Ovary (tissue), 9 donors: ENCODE measurements around the gene SKIC8. TPM values are rescaled to one million over a fixed set of nuclear protein-coding genes. Genes with fewer than 3 reads are reported as not detected.

Experiments used
- DNase-seq, 5 donors: peaks; one replicate each; pipeline ENCODE4 v3.0.0-alpha.2; 2019 to 2020
- H3K27ac ChIP-seq, 2 donors: fragments of 200-600 bp; one replicate each; pipeline versions ENCODE4 v1.5.1 to v1.8.0; 2019 to 2022
- H3K27me3 ChIP-seq: fragments of 200-600 bp; one replicate; pipeline ENCODE4 v1.8.0; 2022
- H3K36me3 ChIP-seq: fragments of 200-600 bp; sonication (generic); one replicate; pipeline ENCODE4 v1.5.1; 2019
- H3K4me1 ChIP-seq: one replicate; pipeline ENCODE4 v1.8.1; 2013; ENCODE audit warnings: mild to moderate bottlenecking, moderate library complexity; ENCODE audit not compliant: insufficient read depth
- H3K4me3 ChIP-seq: fragments of 200-600 bp; sonication (generic); one replicate; pipeline ENCODE4 v1.5.1; 2017
- H3K9me3 ChIP-seq, 2 donors: fragments of 200-600 bp in 1 of 2; sonication (generic) in 1 of 2; one replicate each; pipeline versions ENCODE4 v1.5.1 to v1.8.1; 2013 to 2019; ENCODE audit warnings: mild to moderate bottlenecking in 1 of 2, moderate library complexity in 1 of 2
- EP300 ChIP-seq: sonication (generic); formaldehyde crosslinking; IDR thresholded peaks from one replicate; pipeline ENCODE4 v1.6.1; 2017; ENCODE audit warnings: antibody characterized with exemption
- POLR2A ChIP-seq: fragments of 450-650 bp; IDR thresholded peaks from one replicate; pipeline ENCODE4 v1.6.1; 2017; ENCODE audit warnings: antibody characterized with exemption, mild to moderate bottlenecking, moderate library complexity
- WGBS, 3 donors: extraction: QIAGEN DNeasy Blood & Tissue Kit in 1 of 3; methylation state at CpG; one replicate each; pipeline versions ENCODE4 v1.1.5 to v1.1.7; 2013 to 2017; 5-methylcytosine and 5-hydroxymethylcytosine counted together
- intact Hi-C, 4 donors: fragments of 100-400 bp; cut with DNase I; formaldehyde crosslinking; loops; one replicate each; pipeline versions ENCODE4 v1.11.0 to v1.15.1; 2022 to 2023
- polyA plus RNA-seq, 2 donors: library from polyadenylated mRNA; stranded (reverse); fragments of 200-250 nt in 1 of 2; fragments of 350-450 nt in 1 of 2; fragmentation: Illumina TruSeq in 1 of 2; extraction: RNeasy Lipid Tissue Mini Kit (QIAGEN cat#74804) in 1 of 2; gene quantifications; one replicate each; pipeline ENCODE4 v1.2.3, GENCODE V29; 2013 to 2014
- total RNA-seq, 7 donors: library from RNA; depleted of rRNA in 2 of 7; stranded (reverse); fragments of >200 nt in 2 of 7; fragmentation: NEBNext Ultra II Directional in 3 of 7; extraction: Animal tissue kit (Norgen Biotek cat#: 25700) in 3 of 7; gene quantifications; one replicate each; pipeline versions ENCODE4 v1.1.0 to v1.2.4, GENCODE V29; 2016 to 2023
- TF ChIP-seq, protein P1 (sequence below), 3 donors: fragments of 450-650 bp in 2 of 3; fragments of 200-600 bp in 1 of 3; IDR thresholded peaks; one replicate each; pipeline versions ENCODE4 v1.5.1 to v1.8.0; 2016 to 2022; ENCODE audit warnings: antibody characterized with exemption in 3 of 3, mild to moderate bottlenecking in 1 of 3
- donor health status: DM: no; HTN: no; CAD: no; lungs with moderate emphysema.
- donor health status: DM: no; HTN: no; CAD: no.
- donor health status: Bipolar disorder and iron deficiency.
- donor health status: DM: yes; HTN: yes; CAD: no.
- donor health status: DM: no; HTN: no; CAD: no.
- donor health status: DM: yes; HTN: yes; CAD: no.

SKIC8 gene
- total and polyA plus RNA-seq, 9 donors, result 38.1 to 63.5 (median 50.8) TPM

- Histone ChIP-seq H3K36me3 (no peaks in the 10 kb centered on the region), H3K27me3 (no peaks in the 10 kb centered on the region), H3K4me1 (no peaks in the 10 kb centered on the region), H3K27ac (no peak overlapping the region), H3K9me3 (no peaks in the 10 kb centered on the region), H3K4me3 (no peak overlapping the region)
- WGBS, 3 donors, result 51 to 67% (median 65%) methylated on average over 4 of the region's 4 CpGs
- intact Hi-C loops, result no loop called here
- TF ChIP-seq EP300 (no peak), POLR2A (no peak)
- TF ChIP-seq, protein P1, sequence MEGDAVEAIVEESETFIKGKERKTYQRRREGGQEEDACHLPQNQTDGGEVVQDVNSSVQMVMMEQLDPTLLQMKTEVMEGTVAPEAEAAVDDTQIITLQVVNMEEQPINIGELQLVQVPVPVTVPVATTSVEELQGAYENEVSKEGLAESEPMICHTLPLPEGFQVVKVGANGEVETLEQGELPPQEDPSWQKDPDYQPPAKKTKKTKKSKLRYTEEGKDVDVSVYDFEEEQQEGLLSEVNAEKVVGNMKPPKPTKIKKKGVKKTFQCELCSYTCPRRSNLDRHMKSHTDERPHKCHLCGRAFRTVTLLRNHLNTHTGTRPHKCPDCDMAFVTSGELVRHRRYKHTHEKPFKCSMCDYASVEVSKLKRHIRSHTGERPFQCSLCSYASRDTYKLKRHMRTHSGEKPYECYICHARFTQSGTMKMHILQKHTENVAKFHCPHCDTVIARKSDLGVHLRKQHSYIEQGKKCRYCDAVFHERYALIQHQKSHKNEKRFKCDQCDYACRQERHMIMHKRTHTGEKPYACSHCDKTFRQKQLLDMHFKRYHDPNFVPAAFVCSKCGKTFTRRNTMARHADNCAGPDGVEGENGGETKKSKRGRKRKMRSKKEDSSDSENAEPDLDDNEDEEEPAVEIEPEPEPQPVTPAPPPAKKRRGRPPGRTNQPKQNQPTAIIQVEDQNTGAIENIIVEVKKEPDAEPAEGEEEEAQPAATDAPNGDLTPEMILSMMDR (IDR thresholded peaks at IDR 0.05), result no peak
- DNase-seq, result peak in 1 of 5 donors; percentile 1
Observed at GRCh38 chr15:78312536-78312935, 13.1 kb upstream of the SKIC8 start.

GRCh38 chr15:78311292-78311691 lies 11.9 kb upstream of the SKIC8 start:
- Histone ChIP-seq H3K27me3 (no peaks in the 10 kb centered on the region), H3K27ac (no peak overlapping the region), H3K36me3 (no peaks in the 10 kb centered on the region), H3K9me3 (no peaks in the 10 kb centered on the region), H3K4me3 (no peak overlapping the region), H3K4me1 (no peaks in the 10 kb centered on the region)
- intact Hi-C loops, result no loop called here
- 74 to 86% (median 80%) methylated on average over 3 of the region's 3 CpGs for WGBS, 3 donors
- TF ChIP-seq, protein P1 (IDR thresholded peaks at IDR 0.05), result no peak
- TF ChIP-seq EP300 (no peak), POLR2A (no peak)
- DNase-seq, result no peak

DNA sequence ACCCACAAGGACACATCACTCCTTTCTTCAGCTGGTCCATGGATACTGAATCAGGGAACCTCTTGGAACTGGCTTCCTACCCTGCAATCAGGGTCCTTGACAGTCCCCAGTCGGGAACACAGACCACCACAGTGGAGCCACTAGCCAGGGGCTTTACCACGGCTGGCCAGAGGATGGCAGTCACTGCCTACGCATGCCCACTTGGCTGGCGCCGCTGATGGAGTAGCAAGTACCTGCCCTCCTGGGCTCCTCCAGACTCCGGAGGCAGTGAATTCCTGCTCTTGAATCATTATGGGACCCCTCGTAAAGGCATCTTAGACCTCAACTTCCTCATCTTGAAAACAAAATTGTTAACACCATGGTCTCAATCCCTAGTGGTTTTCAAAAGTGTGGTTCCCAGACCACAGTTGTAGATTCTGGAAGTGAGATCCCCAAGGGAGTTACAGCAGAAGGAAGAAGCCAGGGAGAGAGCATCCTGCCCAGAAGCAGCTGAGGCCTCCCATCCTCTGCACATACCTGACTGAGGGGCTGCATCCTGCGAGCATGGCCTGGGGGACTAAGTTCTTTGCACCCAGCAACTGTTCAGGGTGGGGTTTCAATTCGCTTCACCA lies 9.1 kb upstream of the SKIC8 start:
- WGBS, 3 donors, result 15 to 19% (median 18%) methylated on average over 9 of the region's 9 CpGs
- H3K36me3 ChIP-seq, result no peaks in the 10 kb centered on the region
- intact Hi-C loops, result no loop called here
- H3K4me3 ChIP-seq, result no peak overlapping the region
- H3K27me3 ChIP-seq, result no peaks in the 10 kb centered on the region
- H3K9me3 ChIP-seq, result no peaks in the 10 kb centered on the region
- peak in 3 of 5 donors; percentile 30 to 63 (median 35) for DNase-seq
- no peaks in the 10 kb centered on the region for H3K4me1 ChIP-seq
- no peak overlapping the region for H3K27ac ChIP-seq
- TF ChIP-seq EP300, result no peak
- TF ChIP-seq, protein P1 (IDR thresholded peaks at IDR 0.05), result peak in 1 of 3 donors; percentile 21

DNA sequence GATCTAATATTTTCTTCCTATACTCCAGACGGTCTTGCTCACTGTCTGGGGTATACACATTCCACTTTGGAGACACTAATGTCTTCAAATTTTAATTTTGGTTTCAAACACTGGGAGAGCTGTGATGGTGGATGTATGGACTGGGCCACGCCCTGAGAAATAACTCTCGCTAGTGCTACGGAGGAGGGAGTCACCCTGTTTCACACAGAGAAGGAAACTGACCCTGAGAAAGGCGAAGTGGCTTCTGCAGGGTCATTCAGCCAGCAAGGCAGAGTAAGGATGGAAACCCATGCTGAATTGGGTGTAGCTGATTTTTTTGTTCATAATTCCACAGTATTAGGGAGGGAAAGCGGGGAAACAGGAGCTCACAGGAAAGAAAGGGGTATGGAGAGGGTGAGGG lies 8.6 kb upstream of the SKIC8 start:
- DNase-seq, result no peak
- no peaks in the 10 kb centered on the region for H3K27me3 ChIP-seq
- WGBS, 3 donors, result 41 to 55% (median 50%) methylated on average over 6 of the region's 6 CpGs
- intact Hi-C loops, result no loop called here
- TF ChIP-seq EP300, result no peak
- TF ChIP-seq, protein P1 (IDR thresholded peaks at IDR 0.05), result no peak
- no peaks in the 10 kb centered on the region for H3K36me3 ChIP-seq
- no peak overlapping the region for H3K27ac ChIP-seq
- H3K9me3 ChIP-seq, result no peaks in the 10 kb centered on the region
- H3K4me1 ChIP-seq, result no peaks in the 10 kb centered on the region
- H3K4me3 ChIP-seq, result no peak overlapping the region
